DND-41 (cell line): ENCODE measurements around the gene INAFM1.

Experiments used
- EZH2 ChIP-seq: IDR thresholded peaks from 3 replicates; pipeline ENCODE4 v1.6.1; 2012; ENCODE audit warnings: borderline replicate concordance, low read depth, mild to moderate bottlenecking, moderate library complexity, low read length, inconsistent platforms; ENCODE audit not compliant: severe bottlenecking
- TF ChIP-seq, protein P1 (sequence below): IDR thresholded peaks from 2 replicates; pipeline ENCODE4 v1.5.1; 2012; ENCODE audit warnings: borderline replicate concordance, low read length, moderate library complexity, mild to moderate bottlenecking; ENCODE audit not compliant: poor library complexity, severe bottlenecking; ENCODE audit errors: extremely low read depth

GRCh38 chr19:47247308-47247990 is 27.2 kb upstream of the INAFM1 start:
- TF ChIP-seq, protein P1, sequence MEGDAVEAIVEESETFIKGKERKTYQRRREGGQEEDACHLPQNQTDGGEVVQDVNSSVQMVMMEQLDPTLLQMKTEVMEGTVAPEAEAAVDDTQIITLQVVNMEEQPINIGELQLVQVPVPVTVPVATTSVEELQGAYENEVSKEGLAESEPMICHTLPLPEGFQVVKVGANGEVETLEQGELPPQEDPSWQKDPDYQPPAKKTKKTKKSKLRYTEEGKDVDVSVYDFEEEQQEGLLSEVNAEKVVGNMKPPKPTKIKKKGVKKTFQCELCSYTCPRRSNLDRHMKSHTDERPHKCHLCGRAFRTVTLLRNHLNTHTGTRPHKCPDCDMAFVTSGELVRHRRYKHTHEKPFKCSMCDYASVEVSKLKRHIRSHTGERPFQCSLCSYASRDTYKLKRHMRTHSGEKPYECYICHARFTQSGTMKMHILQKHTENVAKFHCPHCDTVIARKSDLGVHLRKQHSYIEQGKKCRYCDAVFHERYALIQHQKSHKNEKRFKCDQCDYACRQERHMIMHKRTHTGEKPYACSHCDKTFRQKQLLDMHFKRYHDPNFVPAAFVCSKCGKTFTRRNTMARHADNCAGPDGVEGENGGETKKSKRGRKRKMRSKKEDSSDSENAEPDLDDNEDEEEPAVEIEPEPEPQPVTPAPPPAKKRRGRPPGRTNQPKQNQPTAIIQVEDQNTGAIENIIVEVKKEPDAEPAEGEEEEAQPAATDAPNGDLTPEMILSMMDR, result peak; percentile 93
- TF ChIP-seq EZH2, result no peak
